Progenitor cell of endocrine pancreas (in vitro differentiated cells): ENCODE measurements around the gene PLEKHO1. TPM values are rescaled to one million over a fixed set of nuclear protein-coding genes. Genes with fewer than 3 reads are reported as not detected.

Experiments
- DNase-seq: peaks from one replicate; pipeline ENCODE4 v3.0.0; 2021; ENCODE audit warnings: low spot score; ENCODE audit not compliant: unreplicated experiment
- H3K27ac Mint-ChIP-seq: 2 replicates; pipeline ENCODE4 v1.8.0; 2021; ENCODE audit warnings: mild to moderate bottlenecking, moderate library complexity, mixed read lengths
- H3K27me3 Mint-ChIP-seq: 2 replicates; pipeline ENCODE4 v1.8.0; 2021; ENCODE audit warnings: mixed read lengths
- H3K36me3 Mint-ChIP-seq: 2 replicates; pipeline ENCODE4 v1.8.0; 2022; ENCODE audit warnings: mixed read lengths; ENCODE audit not compliant: insufficient read depth
- H3K4me1 Mint-ChIP-seq: 2 replicates; pipeline ENCODE4 v1.8.0; 2021; ENCODE audit warnings: low read depth, mixed read lengths
- H3K4me3 Mint-ChIP-seq: 2 replicates; pipeline ENCODE4 v1.8.0; 2021; ENCODE audit warnings: low read depth, mild to moderate bottlenecking, moderate library complexity, mixed read lengths
- H3K9me3 Mint-ChIP-seq: 2 replicates; pipeline ENCODE4 v1.8.0; 2021; ENCODE audit warnings: low read depth, mixed read lengths
- total RNA-seq: library from RNA; stranded (reverse); gene quantifications from 2 replicates; pipeline ENCODE4 v1.2.1, GENCODE V29; 2021
- TF ChIP-seq, protein P1 (sequence below): fragments of 200-600 bp; sonication (generic); IDR thresholded peaks from one replicate; pipeline ENCODE4 v1.5.0; 2021; ENCODE audit warnings: antibody characterized with exemption, mild to moderate bottlenecking; ENCODE audit not compliant: unreplicated experiment

PLEKHO1 gene
- total RNA-seq, 1 donor from 2014 or later: 87.6 TPM

GRCh38 chr1:150111670-150112069, 38.0 kb upstream of the PLEKHO1 start:
- TF ChIP-seq, protein P1, sequence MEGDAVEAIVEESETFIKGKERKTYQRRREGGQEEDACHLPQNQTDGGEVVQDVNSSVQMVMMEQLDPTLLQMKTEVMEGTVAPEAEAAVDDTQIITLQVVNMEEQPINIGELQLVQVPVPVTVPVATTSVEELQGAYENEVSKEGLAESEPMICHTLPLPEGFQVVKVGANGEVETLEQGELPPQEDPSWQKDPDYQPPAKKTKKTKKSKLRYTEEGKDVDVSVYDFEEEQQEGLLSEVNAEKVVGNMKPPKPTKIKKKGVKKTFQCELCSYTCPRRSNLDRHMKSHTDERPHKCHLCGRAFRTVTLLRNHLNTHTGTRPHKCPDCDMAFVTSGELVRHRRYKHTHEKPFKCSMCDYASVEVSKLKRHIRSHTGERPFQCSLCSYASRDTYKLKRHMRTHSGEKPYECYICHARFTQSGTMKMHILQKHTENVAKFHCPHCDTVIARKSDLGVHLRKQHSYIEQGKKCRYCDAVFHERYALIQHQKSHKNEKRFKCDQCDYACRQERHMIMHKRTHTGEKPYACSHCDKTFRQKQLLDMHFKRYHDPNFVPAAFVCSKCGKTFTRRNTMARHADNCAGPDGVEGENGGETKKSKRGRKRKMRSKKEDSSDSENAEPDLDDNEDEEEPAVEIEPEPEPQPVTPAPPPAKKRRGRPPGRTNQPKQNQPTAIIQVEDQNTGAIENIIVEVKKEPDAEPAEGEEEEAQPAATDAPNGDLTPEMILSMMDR: no peak
- Mint-ChIP-seq H3K36me3 (peaks cover 39% of the 10 kb centered on the region), H3K9me3 (peaks cover 13% of the 10 kb centered on the region)

DNA sequence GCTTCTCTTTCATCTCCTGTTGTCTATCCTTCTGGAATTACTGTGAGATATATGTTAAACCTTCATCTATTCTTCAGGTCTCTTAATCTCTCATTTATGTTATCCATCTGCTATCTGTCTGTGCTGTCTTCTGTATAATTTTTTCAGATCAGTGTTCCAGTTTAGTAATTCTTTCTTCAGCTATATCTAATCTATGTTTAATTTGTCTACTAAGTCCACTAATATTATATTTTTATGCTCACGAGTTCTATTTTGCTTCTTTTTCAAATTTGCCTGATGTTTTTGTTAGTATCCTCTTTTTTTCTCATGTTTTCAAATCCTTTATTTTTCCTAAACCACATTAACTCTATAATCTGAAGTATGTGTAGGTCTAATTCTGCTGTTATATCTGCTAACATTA, 34.6 kb upstream of the PLEKHO1 start:
- no peak overlapping the region for H3K4me3 Mint-ChIP-seq
- peaks cover 13% of the 10 kb centered on the region for H3K9me3 Mint-ChIP-seq
- no peaks in the 10 kb centered on the region for H3K4me1 Mint-ChIP-seq
- H3K36me3 Mint-ChIP-seq: peaks cover 36% of the 10 kb centered on the region
- DNase-seq: no peak
- H3K27me3 Mint-ChIP-seq: no peaks in the 10 kb centered on the region
- TF ChIP-seq, protein P1: no peak
- no peak overlapping the region for H3K27ac Mint-ChIP-seq

More at GRCh38 chr1:150111670-150112069, 38.0 kb upstream of the PLEKHO1 start:
- no peaks in the 10 kb centered on the region for H3K27me3 Mint-ChIP-seq
- no peak overlapping the region for H3K27ac Mint-ChIP-seq
- no peak overlapping the region for H3K4me3 Mint-ChIP-seq
- no peak for DNase-seq
- no peaks in the 10 kb centered on the region for H3K4me1 Mint-ChIP-seq

GRCh38 chr1:150118716-150119115, 31.0 kb upstream of the PLEKHO1 start:
- peaks cover 29% of the 10 kb centered on the region for H3K36me3 Mint-ChIP-seq
- no peaks in the 10 kb centered on the region for H3K4me1 Mint-ChIP-seq
- H3K4me3 Mint-ChIP-seq: no peak overlapping the region
- DNase-seq: no peak
- TF ChIP-seq, protein P1: no peak
- peaks cover 13% of the 10 kb centered on the region for H3K9me3 Mint-ChIP-seq
- H3K27ac Mint-ChIP-seq: no peak overlapping the region
- H3K27me3 Mint-ChIP-seq: no peaks in the 10 kb centered on the region

DNA sequence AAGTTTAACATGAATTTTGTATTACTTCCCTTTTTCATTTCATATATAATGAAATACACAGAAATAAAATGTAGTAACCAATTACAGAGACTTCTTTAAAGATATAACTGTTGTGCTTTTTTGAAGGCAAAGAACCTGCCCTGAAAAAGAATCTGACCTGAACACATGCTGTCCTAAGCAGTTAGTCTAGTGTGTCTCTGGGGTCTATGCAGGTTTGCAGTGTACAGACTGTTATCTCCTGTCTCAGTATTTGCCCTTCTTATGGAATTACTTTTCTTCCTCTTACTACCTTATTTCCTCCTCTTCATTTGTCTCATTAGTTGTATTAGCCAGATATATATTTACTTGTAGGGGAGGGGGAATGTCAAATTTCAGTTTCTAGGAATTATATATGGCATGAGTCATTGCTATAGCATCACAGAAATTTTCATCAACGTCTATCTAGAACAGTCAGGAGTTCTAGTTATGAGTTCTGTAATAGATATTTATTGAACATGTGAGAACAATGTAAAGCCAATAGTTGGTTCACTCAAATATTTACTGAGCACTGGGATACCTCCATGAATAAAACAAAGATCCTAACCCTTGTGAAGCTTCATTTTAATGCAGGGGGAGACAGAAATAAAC, 28.4 kb upstream of the PLEKHO1 start:
- Mint-ChIP-seq H3K9me3 (no peaks in the 10 kb centered on the region), H3K27ac (no peak overlapping the region), H3K4me1 (no peaks in the 10 kb centered on the region), H3K36me3 (peaks cover 9% of the 10 kb centered on the region), H3K27me3 (no peaks in the 10 kb centered on the region), H3K4me3 (no peak overlapping the region)
- no peak for DNase-seq
- TF ChIP-seq, protein P1: no peak

GRCh38 chr1:150126811-150127210, 22.9 kb upstream of the PLEKHO1 start:
- DNase-seq: no peak
- Mint-ChIP-seq H3K27me3 (no peaks in the 10 kb centered on the region), H3K4me1 (no peaks in the 10 kb centered on the region), H3K9me3 (no peaks in the 10 kb centered on the region), H3K4me3 (no peak overlapping the region), H3K27ac (no peak overlapping the region), H3K36me3 (peaks cover 7% of the 10 kb centered on the region)
- TF ChIP-seq, protein P1: no peak
